ENCODE data around the gene USP38.
"Not testable (repeated sequence)": the region's sequence is repeated elsewhere in the genome, so short reads cannot be mapped to it uniquely, and the experiment has no call there.

GRCh38 chr4:143237195-143237594, 52.5 kb downstream of the USP38 start:
- TF ChIP-seq CTCF, POLR2A (IDR thresholded peaks at IDR 0.05): not testable (repeated sequence)
